ENCODE measurements around the gene ZNF207.

DNA sequence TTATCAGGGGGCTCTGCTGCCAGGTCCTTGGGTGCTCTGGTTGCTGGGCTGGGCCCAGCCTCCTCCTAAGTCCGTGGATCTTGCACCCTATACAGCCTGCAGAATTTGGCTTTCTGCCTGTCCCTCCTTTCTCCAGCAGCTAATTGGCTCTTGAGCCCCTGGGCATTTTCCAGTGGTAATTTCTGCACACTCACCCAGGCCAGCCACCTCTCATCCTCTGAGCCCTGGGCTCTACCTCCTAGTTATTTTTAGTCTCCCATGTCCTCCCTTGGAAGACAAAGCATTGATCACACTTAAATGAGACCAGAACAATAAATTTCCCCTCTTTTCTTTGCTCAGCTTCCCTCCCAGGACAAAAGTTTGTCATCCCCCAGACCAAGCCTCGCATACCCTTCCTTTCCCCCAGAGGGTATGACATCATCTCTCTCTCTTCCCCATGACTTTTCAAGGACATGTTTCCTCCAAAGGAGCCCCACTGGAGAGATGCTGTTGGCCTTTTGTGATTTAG lies 46.1 kb upstream of the ZNF207 start:
- TF ChIP-seq ZFP3 (tag by site-specific recombination; IDR thresholded peaks at IDR 0.05; ENCODE audit: low read depth) (no peak), CTCF (tag by site-specific recombination; IDR thresholded peaks at IDR 0.05) (no peak), ZNF654 (tag by site-specific recombination; IDR thresholded peaks at IDR 0.05; ENCODE audit: low read depth) (no peak), SP2 (tag by site-specific recombination; IDR thresholded peaks at IDR 0.05) (no peak), ZNF221 (tag by site-specific recombination; IDR thresholded peaks at IDR 0.05; ENCODE audit: borderline replicate concordance) (no peak), TCF7L2 (IDR thresholded peaks at IDR 0.05; ENCODE audit: borderline replicate concordance, low read depth, low read length) (no peak), KLF7 (tag by site-specific recombination; IDR thresholded peaks at IDR 0.05; ENCODE audit: borderline replicate concordance) (no peak)
